Stomach (tissue), 9 donors: Measurements from ENCODE around the gene TK1. TPM values are rescaled to one million over a fixed set of nuclear protein-coding genes. Genes with fewer than 3 reads are reported as not detected.

Experiments
- DNase-seq, 2 donors: peaks; one replicate each; pipeline versions ENCODE4 v3.0.0 to v3.0.0-alpha.2; 2013 to 2019
- H3K27ac ChIP-seq, 5 donors: fragments of 200-600 bp in 4 of 5; sonication (generic) in 4 of 5; one replicate each; pipeline ENCODE4 v1.5.1; 2013 to 2019; ENCODE audit warnings: mild to moderate bottlenecking in 1 of 5, moderate library complexity in 1 of 5
- H3K27me3 ChIP-seq, 3 donors: fragments of 200-600 bp; sonication (generic); one replicate each; pipeline ENCODE4 v1.5.1; 2017 to 2019; ENCODE audit warnings: mixed run types in 1 of 3
- H3K36me3 ChIP-seq, 4 donors: fragments of 200-600 bp; sonication (generic); 1 replicate in 3 of 4; 2 replicates in 1 of 4; pipeline ENCODE4 v1.5.1; 2016 to 2019
- H3K4me1 ChIP-seq, 4 donors: fragments of 200-600 bp; sonication (generic); one replicate each; pipeline ENCODE4 v1.5.1; 2016 to 2019
- H3K4me3 ChIP-seq, 4 donors: fragments of 200-600 bp; sonication (generic) in 3 of 4; one replicate each; pipeline ENCODE4 v1.5.1; 2016 to 2019; ENCODE audit warnings: mild to moderate bottlenecking in 1 of 4
- H3K9me3 ChIP-seq, 4 donors: fragments of 200-600 bp; sonication (generic); one replicate each; pipeline ENCODE4 v1.5.1; 2016 to 2019
- EP300 ChIP-seq: sonication (generic); formaldehyde crosslinking; IDR thresholded peaks from one replicate; pipeline ENCODE4 v1.6.1; 2017; ENCODE audit warnings: antibody characterized with exemption
- POLR2A ChIP-seq, 4 donors: fragments of 450-650 bp; IDR thresholded peaks; one replicate each; pipeline ENCODE4 v1.6.1; 2016; ENCODE audit warnings: antibody characterized with exemption in 4 of 4, control low read depth in 2 of 4, mild to moderate bottlenecking in 1 of 4, moderate library complexity in 1 of 4
- POLR2AphosphoS5 ChIP-seq, 3 donors: sonication (generic); formaldehyde crosslinking; IDR thresholded peaks; one replicate each; pipeline ENCODE4 v1.6.1; 2016; ENCODE audit warnings: antibody characterized with exemption in 3 of 3
- WGBS, 5 donors: extraction: QIAGEN DNeasy Blood & Tissue Kit in 3 of 5; methylation state at CpG; one replicate each; pipeline versions ENCODE4 v1.1.5 to v1.1.7; 2013 to 2018; 5-methylcytosine and 5-hydroxymethylcytosine counted together
- intact Hi-C: fragments of 100-400 bp; cut with DNase I; formaldehyde crosslinking; loops from one replicate; pipeline ENCODE4 v1.15.1; 2023; ENCODE audit warnings: low total_unique reads
- polyA plus RNA-seq, 3 donors: library from polyadenylated mRNA; stranded (reverse); fragments of 200-250 nt; gene quantifications; one replicate each; pipeline ENCODE4 v1.2.3, GENCODE V29; 2013
- total RNA-seq, 5 donors: library from RNA; depleted of rRNA; stranded (reverse); fragments of >200 nt; gene quantifications; one replicate each; pipeline versions ENCODE4 v1.1.0 to v1.2.3, GENCODE V29; 2014 to 2016
- TF ChIP-seq, protein P1 (sequence below), 7 experiments: fragments of 450-650 bp in 4 of 7; fragments of 200-600 bp in 3 of 7; sonication (generic) in 3 of 7; IDR thresholded peaks; one replicate each; pipeline ENCODE4 v1.5.1; 2016 to 2019; ENCODE audit warnings: antibody characterized with exemption in 7 of 7, control low read depth in 2 of 7, mild to moderate bottlenecking in 1 of 7
- donor health status: healthy with polysubstance abuse.
- donor health status: Bipolar disorder and iron deficiency.
- donor health status: healthy.

Gene TK1
- total and polyA plus RNA-seq, 8 donors = 4.5 to 38.1 (median 17.7) TPM

DNA sequence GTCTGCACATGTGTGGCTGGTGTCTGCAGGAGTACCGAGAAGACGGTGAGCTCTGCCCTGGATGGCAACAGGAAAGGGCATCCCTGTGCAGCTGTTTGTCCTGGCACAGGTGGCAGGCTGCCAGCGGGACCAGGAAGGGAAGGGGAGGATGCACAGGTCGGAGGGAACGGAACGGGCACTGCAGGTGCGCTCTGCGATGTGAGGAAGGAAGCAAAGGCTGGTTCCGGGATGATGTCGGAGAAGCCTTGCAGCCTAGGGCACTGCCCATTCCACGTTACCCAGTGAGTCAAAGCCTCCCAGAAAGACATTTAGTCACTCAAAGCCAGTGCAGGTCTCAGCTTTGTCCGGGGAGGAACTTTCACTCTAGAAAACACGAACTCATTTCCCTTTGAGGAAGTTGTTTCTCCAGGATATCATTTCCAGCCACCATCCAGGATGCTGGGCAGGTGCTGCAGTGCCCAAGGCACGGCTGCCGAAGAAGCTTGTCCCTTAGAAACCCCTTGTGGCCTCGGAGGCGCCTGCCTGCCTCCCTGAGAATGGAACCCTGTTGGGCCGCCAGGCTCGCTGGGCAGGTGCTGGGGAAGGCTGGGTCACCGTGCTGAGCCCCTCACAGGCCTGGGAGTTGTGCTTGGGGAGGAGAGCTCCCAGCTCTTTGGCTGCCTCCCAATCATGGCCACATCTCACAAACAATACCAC is 40.1 kb upstream of the TK1 start:
- DNase-seq = no peak
- TF ChIP-seq POLR2A (IDR thresholded peaks at IDR 0.05) (no peak), EP300 (no peak), POLR2AphosphoS5 (IDR thresholded peaks at IDR 0.05) (no peak)
- TF ChIP-seq, protein P1, sequence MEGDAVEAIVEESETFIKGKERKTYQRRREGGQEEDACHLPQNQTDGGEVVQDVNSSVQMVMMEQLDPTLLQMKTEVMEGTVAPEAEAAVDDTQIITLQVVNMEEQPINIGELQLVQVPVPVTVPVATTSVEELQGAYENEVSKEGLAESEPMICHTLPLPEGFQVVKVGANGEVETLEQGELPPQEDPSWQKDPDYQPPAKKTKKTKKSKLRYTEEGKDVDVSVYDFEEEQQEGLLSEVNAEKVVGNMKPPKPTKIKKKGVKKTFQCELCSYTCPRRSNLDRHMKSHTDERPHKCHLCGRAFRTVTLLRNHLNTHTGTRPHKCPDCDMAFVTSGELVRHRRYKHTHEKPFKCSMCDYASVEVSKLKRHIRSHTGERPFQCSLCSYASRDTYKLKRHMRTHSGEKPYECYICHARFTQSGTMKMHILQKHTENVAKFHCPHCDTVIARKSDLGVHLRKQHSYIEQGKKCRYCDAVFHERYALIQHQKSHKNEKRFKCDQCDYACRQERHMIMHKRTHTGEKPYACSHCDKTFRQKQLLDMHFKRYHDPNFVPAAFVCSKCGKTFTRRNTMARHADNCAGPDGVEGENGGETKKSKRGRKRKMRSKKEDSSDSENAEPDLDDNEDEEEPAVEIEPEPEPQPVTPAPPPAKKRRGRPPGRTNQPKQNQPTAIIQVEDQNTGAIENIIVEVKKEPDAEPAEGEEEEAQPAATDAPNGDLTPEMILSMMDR (IDR thresholded peaks at IDR 0.05) = no peak
- intact Hi-C loops = no loop called here
- Histone ChIP-seq H3K4me3 (no peak overlapping the region), H3K4me1 (peaks cover 0 to 15% (median 5%) of the 10 kb centered on the region in 4 donors), H3K27ac (no peak overlapping the region), H3K36me3 (peaks cover 0 to 10% (median 0%) of the 10 kb centered on the region in 4 donors), H3K27me3 (peaks cover 0 to 49% (median 25%) of the 10 kb centered on the region in 3 donors), H3K9me3 (no peaks in the 10 kb centered on the region)
- 56 to 71% (median 64%) methylated on average over 18 to 20 of the region's 20 CpGs for WGBS, 5 donors

DNA sequence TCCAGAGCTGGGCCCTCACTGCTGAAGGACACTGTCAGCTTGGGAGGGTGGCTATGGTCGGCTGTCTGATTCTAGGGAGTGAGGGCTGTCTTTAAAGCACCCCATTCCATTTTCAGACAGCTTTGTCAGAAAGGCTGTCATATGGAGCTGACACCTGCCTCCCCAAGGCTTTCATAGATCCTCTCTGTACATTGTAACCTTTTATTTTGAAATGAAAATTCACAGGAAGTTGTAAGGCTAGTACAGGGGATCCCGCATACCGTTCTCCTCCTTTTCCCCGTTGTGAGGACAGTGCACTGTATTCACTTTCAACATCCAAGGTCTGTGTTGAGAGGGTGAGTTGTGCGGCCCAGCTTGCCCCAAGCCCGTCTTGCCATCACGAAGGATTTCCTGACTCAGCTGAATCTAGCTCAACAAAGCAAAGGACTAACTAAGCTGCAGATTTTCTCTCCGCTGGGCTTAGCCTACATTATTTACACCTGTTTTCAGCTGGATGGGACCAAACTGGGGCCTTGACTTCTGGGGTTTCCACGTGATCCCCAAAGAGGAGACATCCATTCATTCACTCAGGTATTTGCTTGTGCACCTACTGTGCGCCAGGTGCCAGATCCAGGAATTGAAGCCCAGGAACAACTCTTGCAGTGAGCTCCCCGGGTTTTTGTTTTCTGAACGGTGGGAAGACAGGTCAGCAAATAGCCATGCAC is 39.4 kb upstream of the TK1 start:
- no peak for DNase-seq
- TF ChIP-seq, protein P1 (IDR thresholded peaks at IDR 0.05) = no peak
- TF ChIP-seq POLR2A (IDR thresholded peaks at IDR 0.05) (no peak), EP300 (no peak), POLR2AphosphoS5 (IDR thresholded peaks at IDR 0.05) (no peak)
- H3K4me1 ChIP-seq = peaks cover 0 to 8% (median under 1%) of the 10 kb centered on the region in 4 donors
- H3K36me3 ChIP-seq = peaks cover 0 to 10% (median 0%) of the 10 kb centered on the region in 4 donors
- 75 to 79% (median 77%) methylated on average over 12 of the region's 12 CpGs for WGBS, 5 donors
- H3K9me3 ChIP-seq = no peaks in the 10 kb centered on the region
- H3K4me3 ChIP-seq = no peak overlapping the region
- peaks cover 0 to 42% (median 18%) of the 10 kb centered on the region in 3 donors for H3K27me3 ChIP-seq
- intact Hi-C loops = no loop called here
- H3K27ac ChIP-seq = no peak overlapping the region

DNA sequence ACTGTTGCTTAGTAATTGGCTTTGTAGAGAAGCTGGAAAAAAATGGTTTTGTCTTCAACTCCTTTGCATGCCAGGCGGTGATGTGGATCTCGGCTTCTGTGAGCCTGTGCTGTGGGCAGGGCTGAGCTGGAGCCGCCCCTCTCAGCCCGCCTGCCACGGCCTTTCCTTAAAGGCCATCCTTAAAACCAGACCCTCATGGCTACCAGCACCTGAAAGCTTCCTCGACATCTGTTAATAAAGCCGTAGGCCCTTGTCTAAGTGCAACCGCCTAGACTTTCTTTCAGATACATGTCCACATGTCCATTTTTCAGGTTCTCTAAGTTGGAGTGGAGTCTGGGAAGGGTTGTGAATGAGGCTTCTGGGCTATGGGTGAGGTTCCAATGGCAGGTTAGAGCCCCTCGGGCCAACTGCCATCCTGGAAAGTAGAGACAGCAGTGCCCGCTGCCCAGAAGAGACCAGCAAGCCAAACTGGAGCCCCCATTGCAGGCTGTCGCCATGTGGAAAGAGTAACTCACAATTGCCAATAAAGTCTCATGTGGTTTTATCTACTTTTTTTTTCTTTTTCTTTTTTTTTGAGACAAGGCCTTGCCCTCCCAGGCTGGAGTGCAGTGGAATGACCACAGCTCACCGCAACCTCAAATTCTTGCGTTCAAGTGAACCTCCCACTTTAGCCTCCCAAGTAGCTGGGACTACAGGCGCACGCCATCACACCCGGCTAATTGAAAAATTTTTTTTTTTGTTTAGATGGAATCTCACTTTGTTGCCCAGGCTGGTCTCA is 38.4 kb upstream of the TK1 start:
- no peak overlapping the region for H3K4me3 ChIP-seq
- WGBS, 5 donors = 93 to 96% (median 95%) methylated on average over 16 of the region's 16 CpGs
- intact Hi-C loops = no loop called here

More for the DNA sequence above, 38.4 kb upstream of the TK1 start:
- H3K4me1 ChIP-seq = peaks cover 0 to 7% (median 0%) of the 10 kb centered on the region in 4 donors
- H3K27ac ChIP-seq = no peak overlapping the region
- DNase-seq = no peak
- H3K9me3 ChIP-seq = no peaks in the 10 kb centered on the region
- TF ChIP-seq EP300 (no peak), POLR2AphosphoS5 (IDR thresholded peaks at IDR 0.05) (no peak), POLR2A (IDR thresholded peaks at IDR 0.05) (no peak)
- TF ChIP-seq, protein P1 (IDR thresholded peaks at IDR 0.05) = no peak
- peaks cover 0 to 10% (median 0%) of the 10 kb centered on the region in 4 donors for H3K36me3 ChIP-seq
- H3K27me3 ChIP-seq = peaks cover 0 to 33% (median 9%) of the 10 kb centered on the region in 3 donors
